ENCODE measurements around the gene ZSWIM6. TPM values are rescaled to one million over a fixed set of nuclear protein-coding genes. Genes with fewer than 3 reads are reported as not detected.

The ZSWIM6 gene
- total and polyA plus RNA-seq, 2 of the 4 experiments (the other 2 are of a cell fraction): 10.8 to 14.1 TPM

DNA sequence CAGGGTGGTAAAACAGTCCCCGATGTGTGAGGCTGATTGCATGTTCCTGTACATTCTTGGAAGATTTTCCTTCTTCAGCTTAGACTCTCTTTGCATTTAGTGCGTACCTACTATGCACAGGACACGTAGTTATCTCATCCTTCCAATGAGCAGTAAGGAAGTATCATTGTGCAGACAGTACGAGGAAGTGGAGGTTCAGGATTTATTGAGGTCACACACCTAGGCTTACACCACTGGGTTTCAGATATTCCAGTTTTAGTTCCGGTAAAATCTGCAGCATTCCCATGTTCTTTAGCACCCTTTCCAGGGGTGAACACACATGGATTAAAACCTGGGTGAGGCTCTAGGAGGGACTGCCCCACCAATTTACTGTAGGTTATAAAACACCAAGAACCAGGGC is 238.7 kb downstream of the ZSWIM6 start:
- ChIA-PET POLR2A (ENCODE audit: unreplicated experiment) (no interaction called here), CTCF (no interaction called here)
- H4K8ac ChIP-seq (ENCODE audit: low read depth in 2 of 2, low read length in 2 of 2): no peak overlapping the region
- no peak overlapping the region for H2AFZ ChIP-seq (replicated peaks; ENCODE audit: low read length, poor library complexity)
- H3K4ac ChIP-seq (ENCODE audit: low read depth, low read length): no peak overlapping the region
- no peak overlapping the region for H2AK9ac ChIP-seq (replicated peaks; ENCODE audit: low read depth, low read length, poor library complexity)
- no TSS peak for BruUV-seq (replicated peaks)
- no peaks in the 10 kb centered on the region for H3K79me1 ChIP-seq (ENCODE audit: low read depth in 1 of 2, low read length in 2 of 2)
- no peak overlapping the region for H3K14ac ChIP-seq (replicated peaks; ENCODE audit: low read depth, low read length)
- no peaks in the 10 kb centered on the region for H4K20me1 ChIP-seq (ENCODE audit: insufficient read depth, low read length)
- no peaks in the 10 kb centered on the region for H3K9me3 ChIP-seq (ENCODE audit: control insufficient read depth, insufficient read depth, low read length)
- H4K91ac ChIP-seq (ENCODE audit: insufficient read depth, low read depth, low read length): no peak overlapping the region
- no peak overlapping the region for H3K27ac ChIP-seq (ENCODE audit: insufficient read depth, low read length)
- H3K56ac ChIP-seq (ENCODE audit: extremely low read depth, insufficient read depth, low read length): no peak overlapping the region
- H3K9me1 ChIP-seq (ENCODE audit: insufficient read depth, low read length): peaks cover 6% of the 10 kb centered on the region
- ATAC-seq (ENCODE audit: low read depth) (no peak), DNase-seq (no peak)
- no CpG with 5 or more reads among the region's 5 CpGs for WGBS, 2 experiments (ENCODE audit: extremely low coverage in 2 of 2, insufficient read length in 1 of 2)
- no peak overlapping the region for H3K4me3 ChIP-seq (ENCODE audit: insufficient read depth, low read depth, low read length)
- peaks cover 6% of the 10 kb centered on the region for H3K27me3 ChIP-seq (ENCODE audit: control insufficient read depth, insufficient read depth, low read length)
- no peak overlapping the region for H3K4me2 ChIP-seq (ENCODE audit: low read depth, low read length)
- H2BK20ac ChIP-seq (ENCODE audit: low read depth, low read length): no peak overlapping the region
- TF ChIP-seq RFX5 (IDR thresholded peaks at IDR 0.05; ENCODE audit: low read depth, low read length): no peak
- no peak for TF ChIP-seq ELK1 (IDR thresholded peaks at IDR 0.05; ENCODE audit: borderline replicate concordance, low read depth, low read length)
- no peak for TF ChIP-seq NFE2L2 (IDR thresholded peaks at IDR 0.05; ENCODE audit: low read depth, low read length)
- TF ChIP-seq FOS (IDR thresholded peaks at IDR 0.05; ENCODE audit: low read depth, low read length): no peak
- no peak for TF ChIP-seq CHD1 (IDR thresholded peaks at IDR 0.05; ENCODE audit: low read depth, low read length)
- no peak for TF ChIP-seq MAZ (IDR thresholded peaks at IDR 0.05; ENCODE audit: borderline replicate concordance, low read depth, low read length)
- TF ChIP-seq MAFK (IDR thresholded peaks at IDR 0.05; ENCODE audit: low read depth, low read length): no peak
- TF ChIP-seq BHLHE40 (IDR thresholded peaks at IDR 0.05; ENCODE audit: low read depth, low read length): no peak
- TF ChIP-seq, protein P1, sequence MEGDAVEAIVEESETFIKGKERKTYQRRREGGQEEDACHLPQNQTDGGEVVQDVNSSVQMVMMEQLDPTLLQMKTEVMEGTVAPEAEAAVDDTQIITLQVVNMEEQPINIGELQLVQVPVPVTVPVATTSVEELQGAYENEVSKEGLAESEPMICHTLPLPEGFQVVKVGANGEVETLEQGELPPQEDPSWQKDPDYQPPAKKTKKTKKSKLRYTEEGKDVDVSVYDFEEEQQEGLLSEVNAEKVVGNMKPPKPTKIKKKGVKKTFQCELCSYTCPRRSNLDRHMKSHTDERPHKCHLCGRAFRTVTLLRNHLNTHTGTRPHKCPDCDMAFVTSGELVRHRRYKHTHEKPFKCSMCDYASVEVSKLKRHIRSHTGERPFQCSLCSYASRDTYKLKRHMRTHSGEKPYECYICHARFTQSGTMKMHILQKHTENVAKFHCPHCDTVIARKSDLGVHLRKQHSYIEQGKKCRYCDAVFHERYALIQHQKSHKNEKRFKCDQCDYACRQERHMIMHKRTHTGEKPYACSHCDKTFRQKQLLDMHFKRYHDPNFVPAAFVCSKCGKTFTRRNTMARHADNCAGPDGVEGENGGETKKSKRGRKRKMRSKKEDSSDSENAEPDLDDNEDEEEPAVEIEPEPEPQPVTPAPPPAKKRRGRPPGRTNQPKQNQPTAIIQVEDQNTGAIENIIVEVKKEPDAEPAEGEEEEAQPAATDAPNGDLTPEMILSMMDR (conservative IDR thresholded peaks at IDR 0.05; ENCODE audit: low read depth, low read length): no peak
- no peak for TF ChIP-seq POLR2A (IDR thresholded peaks at IDR 0.05; ENCODE audit: low read depth, low read length)
- no peak for TF ChIP-seq RAD21 (IDR thresholded peaks at IDR 0.05; ENCODE audit: low read length)
- no peak for TF ChIP-seq RCOR1 (IDR thresholded peaks at IDR 0.05; ENCODE audit: insufficient replicate concordance, low read length)
- TF ChIP-seq MXI1 (IDR thresholded peaks at IDR 0.05; ENCODE audit: borderline replicate concordance, low read depth, low read length): no peak
- TF ChIP-seq SMC3 (IDR thresholded peaks at IDR 0.05; ENCODE audit: low read depth, low read length): no peak
- no peak overlapping the region for H3K23ac ChIP-seq (ENCODE audit: low read depth, low read length)
- H3K36me3 ChIP-seq (ENCODE audit: control insufficient read depth, insufficient read depth, low read length): no peaks in the 10 kb centered on the region
- H2AK5ac ChIP-seq (ENCODE audit: low read depth, low read length): no peak overlapping the region
- H4K5ac ChIP-seq (ENCODE audit: low read depth, low read length): no peak overlapping the region
- in situ Hi-C loops (cut with MboI; ENCODE audit: low sequenced_read_pairs): no loop called here
- intact Hi-C loops (cut with micrococcal nuclease): no loop called here
- H2BK120ac ChIP-seq (ENCODE audit: low read depth, low read length): no peak overlapping the region
- no peak overlapping the region for H2BK5ac ChIP-seq (ENCODE audit: low read depth, low read length, poor library complexity, severe bottlenecking)
- H2BK15ac ChIP-seq (ENCODE audit: low read depth, low read length): no peak overlapping the region
- H3K4me1 ChIP-seq (ENCODE audit: control insufficient read depth, insufficient read depth, low read length): peaks cover 5% of the 10 kb centered on the region
- H3K18ac ChIP-seq (ENCODE audit: low read depth, low read length): no peak overlapping the region
- dilution Hi-C loops (cut with HindIII; ENCODE audit: low sequenced_read_pairs, unreplicated experiment): no loop called here
- no peak overlapping the region for H3K9ac ChIP-seq (ENCODE audit: low read depth, low read length)
